K562 (cell line): Measurements from ENCODE around the gene KRTCAP2. TPM values are rescaled to one million over a fixed set of nuclear protein-coding genes. Genes with fewer than 3 reads are reported as not detected.

ENCODE experiments used
- ATAC-seq: fragments of 200-7000 bp; cut with Tn5 transposase; 3 replicates; pipeline ENCODE4 v1.9.1; 2020; ENCODE audit warnings: moderate library complexity
- BruUV-seq: library from RNA; stranded (reverse); fragments of 400-500 nt; replicated peaks from 2 replicates; lab custom pipeline; 2021; lab: Mats Ljungman, UMichigan
- CTCF ChIA-PET: fragments of 300-600 bp; formaldehyde crosslinking; extraction: SDS; loops from one replicate; lab custom pipeline; 2021; ENCODE audit warnings: low intra/inter-chr PET ratio; lab: Yijun Ruan, JAX
- POLR2A ChIA-PET: fragments of 300-600, 350-650 bp; sonication (Branson Sonifier 250); formaldehyde crosslinking; extraction: SDS; loops from one replicate; lab custom pipeline; 2021; ENCODE audit warnings: antibody characterized with exemption, inconsistent platforms; lab: Yijun Ruan, JAX
- DNase-seq, 4 experiments: peaks; one replicate each; pipeline versions ENCODE4 v3.0.0 to v3.0.0-alpha.2; 2011 to 2018; ENCODE audit warnings: low spot score in 3 of 4, mixed read lengths in 3 of 4; ENCODE audit errors: extremely low read depth in 1 of 4
- FAIRE-seq: peaks from 2 replicates; lab custom pipeline; 2011; peaks lifted over from hg19 to GRCh38; lab: Jason Lieb, UNC
- H2AFZ ChIP-seq: 2 replicates; pipeline ENCODE4 v1.6.0; 2011; ENCODE audit warnings: low read depth, low read length, control low read depth, inconsistent platforms
- H3K27ac ChIP-seq: fragments of 200-600 bp; 3 replicates; pipeline ENCODE4 v1.8.0; 2011; ENCODE audit warnings: low read depth, mild to moderate bottlenecking, control low read depth, inconsistent platforms, low read length, moderate library complexity, mixed read lengths; ENCODE audit errors: extremely low read depth
- H3K27me3 ChIP-seq, 2 experiments: fragments of 300-600 bp in 1 of 2; 2 replicates in 1 of 2; 3 replicates in 1 of 2; pipeline versions ENCODE4 v1.6.0 to v1.8.0; 2011; ENCODE audit warnings: inconsistent platforms in 2 of 2, low read length in 2 of 2, mild to moderate bottlenecking in 1 of 2, mixed read lengths in 1 of 2, moderate library complexity in 1 of 2; ENCODE audit not compliant: control insufficient read depth in 2 of 2, insufficient read depth in 2 of 2
- H3K36me3 ChIP-seq: fragments of 300-600 bp; 3 replicates; pipeline ENCODE4 v1.8.0; 2011; ENCODE audit warnings: mild to moderate bottlenecking, low read length, inconsistent platforms; ENCODE audit not compliant: control insufficient read depth, insufficient read depth
- H3K4me1 ChIP-seq, 2 experiments: fragments of 200-600 bp in 1 of 2; replicated peaks in 1 of 2; 2 replicates in 1 of 2; 3 replicates in 1 of 2; pipeline versions ENCODE4 v1.5.1 to v1.8.0; 2011; ENCODE audit warnings: inconsistent platforms in 2 of 2, low read length in 2 of 2, mild to moderate bottlenecking in 1 of 2, mixed read lengths in 1 of 2, moderate library complexity in 1 of 2; ENCODE audit not compliant: control insufficient read depth in 2 of 2, insufficient read depth in 2 of 2
- H3K4me2 ChIP-seq: 2 replicates; pipeline ENCODE4 v1.6.1; 2011; ENCODE audit warnings: low read length, control low read depth, inconsistent platforms, mixed read lengths; ENCODE audit not compliant: insufficient read depth
- H3K4me3 ChIP-seq: fragments of 200-600 bp; sonication (generic), shearing (Covaris generic); 2 replicates; pipeline ENCODE4 v1.5.1; 2016; ENCODE audit warnings: control low read depth, inconsistent platforms
- H3K79me2 ChIP-seq: fragments of 200-600 bp; 3 replicates; pipeline ENCODE4 v1.8.0; 2011; ENCODE audit warnings: low read length, inconsistent platforms; ENCODE audit not compliant: control insufficient read depth, insufficient read depth
- H3K9ac ChIP-seq, 2 experiments: 2 replicates each; pipeline versions ENCODE4 v1.6.0 to v1.6.1; 2011; ENCODE audit warnings: low read depth in 2 of 2, low read length in 2 of 2, control low read depth in 1 of 2, inconsistent platforms in 1 of 2, mild to moderate bottlenecking in 1 of 2, mixed read lengths in 1 of 2; ENCODE audit not compliant: insufficient read depth in 1 of 2
- H3K9me1 ChIP-seq: one replicate; pipeline ENCODE4 v1.6.0; 2011; ENCODE audit warnings: inconsistent platforms, mild to moderate bottlenecking, low read length, moderate library complexity; ENCODE audit not compliant: control insufficient read depth, insufficient read depth
- H3K9me3 ChIP-seq: replicated peaks from 2 replicates; pipeline ENCODE4 v1.5.1; 2011; ENCODE audit warnings: low read depth, low read length, inconsistent platforms; ENCODE audit not compliant: control insufficient read depth, insufficient read depth
- H4K20me1 ChIP-seq: replicated peaks from 2 replicates; pipeline ENCODE4 v1.6.1; 2011; ENCODE audit warnings: low read length, inconsistent platforms, mixed read lengths; ENCODE audit not compliant: control insufficient read depth, insufficient read depth
- CCNT2 ChIP-seq: IDR thresholded peaks from 2 replicates; pipeline ENCODE4 v1.6.1; 2011; ENCODE audit warnings: borderline replicate concordance, low read depth, mild to moderate bottlenecking, moderate library complexity, mixed read lengths, low read length; ENCODE audit not compliant: insufficient read length; ENCODE audit errors: extremely low read depth
- ILF3 ChIP-seq: fragments of 450-650 bp; IDR thresholded peaks from 2 replicates; pipeline ENCODE4 v1.6.1; 2018; ENCODE audit warnings: antibody characterized with exemption, mild to moderate bottlenecking, moderate library complexity, borderline replicate concordance
- IRF1 ChIP-seq: sonication (generic); formaldehyde crosslinking; IDR thresholded peaks from 2 replicates; pipeline ENCODE4 v1.8.0; 2022; ENCODE audit warnings: missing genetic modification reagents, mild to moderate bottlenecking, borderline replicate concordance
- NR2C1 ChIP-seq, 2 experiments: fragments of 450-650 bp; IDR thresholded peaks; 2 replicates each; pipeline ENCODE4 v1.6.1; 2017; ENCODE audit warnings: mild to moderate bottlenecking in 2 of 2, antibody characterized with exemption in 1 of 2, inconsistent platforms in 1 of 2, missing compliant biosample characterization in 1 of 2, missing genetic modification characterization in 1 of 2
- WGBS: fragments of 100-300 bp; shearing (Covaris generic); methylation state at CpG from one replicate; pipeline ENCODE4 v1.1.6; 2016; ENCODE audit warnings: low coverage, mixed read lengths; ENCODE audit not compliant: insufficient coverage; ENCODE audit errors: missing lambda C conversion rate; 5-methylcytosine and 5-hydroxymethylcytosine counted together
- in situ Hi-C: fragments of 300-500 bp; cut with MboI; formaldehyde crosslinking; loops from 4 replicates; pipeline ENCODE4 v1.15.0; 2018; ENCODE audit warnings: inconsistent platforms, mixed read lengths
- intact Hi-C: fragments of 100-400 bp; cut with micrococcal nuclease; formaldehyde crosslinking; loops from 2 replicates; pipeline ENCODE4 v1.14.2; 2022
- polyA plus RNA-seq, 8 experiments: library from polyadenylated mRNA; depleted of rRNA in 4 of 8; stranded (reverse) in 5 of 8; unstranded in 3 of 8; fragments of >200 nt; fragmentation: Nextera tagmentation in 2 of 8; fragmentation: Illumina TruSeq in 1 of 8; extraction: Ambion mirVana in 2 of 8; extraction: Trizol in 1 of 8; gene quantifications; 2 replicates each; pipeline versions ENCODE4 v1.2.1 to v1.2.3, GENCODE V29; 2011 to 2014; ENCODE audit warnings: inconsistent platforms in 1 of 8, missing spikeins in 1 of 8
- total RNA-seq, 7 experiments: library from RNA; depleted of rRNA in 6 of 7; stranded (reverse); fragments of >200 nt in 6 of 7; fragmentation: Illumina TruSeq in 2 of 7; extraction: Trizol in 2 of 7; gene quantifications; 2 replicates each; pipeline versions ENCODE4 v1.2.1 to v1.2.3, GENCODE V29; 2011 to 2021; ENCODE audit warnings: low replicate concordance in 1 of 7

KRTCAP2 gene
- total and polyA plus RNA-seq, 9 of the 15 experiments (the other 6 are each of a cell fraction or from before 2014, with no cell fraction given) = 126 to 436 (median 244) TPM

GRCh38 chr1:155133799-155134281 lies 39.3 kb downstream of the KRTCAP2 start:
- Histone ChIP-seq H3K4me2 (peak overlapping the region; percentile 84; the same call in 1 of the 2 replicates), H4K20me1 (no peaks in the 10 kb centered on the region), H3K9ac (peak overlapping the region in 1 of 2 experiments; percentile 65; a peak in 2 of 4 replicates), H3K9me1 (no peaks in the 10 kb centered on the region), H3K79me2 (peaks cover 39% of the 10 kb centered on the region), H3K36me3 (peaks cover 42% of the 10 kb centered on the region), H3K27ac (no peak overlapping the region), H3K27me3 (no peaks in the 10 kb centered on the region), H3K4me3 (no peak overlapping the region), H2AFZ (no peak overlapping the region), H3K4me1 (peaks cover 59 to 69% of the 10 kb centered on the region in 2 experiments), H3K9me3 (no peaks in the 10 kb centered on the region)
- intact Hi-C loops (no loop called here), in situ Hi-C loops (no loop called here)
- no peak for ATAC-seq
- CTCF ChIA-PET = no interaction called here
- DNase-seq = peak in 1 of 4 experiments; percentile 4
- peak; percentile 40 for TF ChIP-seq NR2C1 (IDR thresholded peaks at IDR 0.05)
- peak; percentile 13; the same call in 1 of the 2 replicates for TF ChIP-seq NR2C1 (tag; IDR thresholded peaks at IDR 0.05)
- TF ChIP-seq ILF3 = no peak
- no peak for TF ChIP-seq IRF1
- POLR2A ChIA-PET = interaction anchor here (1.0 to 2.2 kb wide), 4 partner anchors 9 to 163 kb away, joined by 3 to 7 read pairs (median 3); partner anchors contain the start of gene SHC1
- BruUV-seq = no TSS peak
- 60% methylated on average over 7 of the region's 7 CpGs for WGBS
- no peak for FAIRE-seq

GRCh38 chr1:155131856-155132255 lies 41.2 kb downstream of the KRTCAP2 start:
- intact Hi-C loops (no loop called here), in situ Hi-C loops (no loop called here)
- Histone ChIP-seq H4K20me1 (no peaks in the 10 kb centered on the region), H3K4me1 (peaks cover 57 to 70% of the 10 kb centered on the region in 2 experiments), H3K9me1 (no peaks in the 10 kb centered on the region), H3K36me3 (peaks cover 24% of the 10 kb centered on the region), H3K4me3 (no peak overlapping the region), H2AFZ (no peak overlapping the region), H3K9ac (no peak overlapping the region), H3K27ac (peak overlapping the region; percentile 19; the same call in 1 of the 3 replicates), H3K9me3 (no peaks in the 10 kb centered on the region), H3K4me2 (no peak overlapping the region), H3K79me2 (peaks cover 20% of the 10 kb centered on the region), H3K27me3 (no peaks in the 10 kb centered on the region)
- no peak for ATAC-seq
- ChIA-PET POLR2A (interaction anchor here (1.1 kb wide), 1 partner anchor 8 kb away, joined by 4 read pairs; the partner anchor contains the start of gene DPM3), CTCF (no interaction called here)
- DNase-seq = peak in 1 of 4 experiments; percentile 1
- no TSS peak for BruUV-seq
- 60% methylated on average over 2 of the region's 2 CpGs for WGBS
- peak; percentile 23 for FAIRE-seq
- no peak for TF ChIP-seq CCNT2
